Endothelial cell (in vitro differentiated cells): Measurements from ENCODE around the gene ACTN2. TPM values are rescaled to one million over a fixed set of nuclear protein-coding genes. Genes with fewer than 3 reads are reported as not detected.

ENCODE experiments used
- DNase-seq: peaks from one replicate; pipeline ENCODE4 v3.0.0; 2021; ENCODE audit warnings: low spot score
- H3K27ac Mint-ChIP-seq: one replicate; pipeline ENCODE4 v1.8.0; 2021; ENCODE audit warnings: mixed read lengths, inconsistent platforms; ENCODE audit not compliant: unreplicated experiment
- H3K27me3 Mint-ChIP-seq: one replicate; pipeline ENCODE4 v1.8.0; 2021; ENCODE audit warnings: mild to moderate bottlenecking, moderate library complexity, mixed read lengths, inconsistent platforms; ENCODE audit not compliant: unreplicated experiment
- H3K36me3 Mint-ChIP-seq: one replicate; pipeline ENCODE4 v1.8.0; 2021; ENCODE audit warnings: mild to moderate bottlenecking, low read depth, mixed read lengths, inconsistent platforms; ENCODE audit not compliant: unreplicated experiment
- H3K4me1 Mint-ChIP-seq: one replicate; pipeline ENCODE4 v1.8.0; 2021; ENCODE audit warnings: mild to moderate bottlenecking, mixed read lengths, inconsistent platforms; ENCODE audit not compliant: unreplicated experiment
- H3K4me3 Mint-ChIP-seq: one replicate; pipeline ENCODE4 v1.8.0; 2021; ENCODE audit warnings: mild to moderate bottlenecking, mixed read lengths, inconsistent platforms; ENCODE audit not compliant: unreplicated experiment
- H3K9me3 Mint-ChIP-seq: one replicate; pipeline ENCODE4 v1.8.0; 2021; ENCODE audit warnings: mixed read lengths, inconsistent platforms; ENCODE audit not compliant: unreplicated experiment
- CTCF ChIP-seq: fragments of 200-600 bp; sonication (generic); IDR thresholded peaks from one replicate; pipeline ENCODE4 v1.5.0; 2021; ENCODE audit warnings: antibody characterized with exemption; ENCODE audit not compliant: unreplicated experiment
- total RNA-seq: library from RNA; stranded (reverse); fragmentation: NEBNext Ultra II Directional; extraction: Animal tissue kit (Norgen Biotek cat#: 25700); gene quantifications from one replicate; pipeline ENCODE4 v1.2.1, GENCODE V29; 2021; ENCODE audit not compliant: unreplicated experiment

Gene ACTN2
- total RNA-seq, 1 donor from 2014 or later: 0.21 TPM

GRCh38 chr1:236761397-236762132 is 75.3 kb downstream of the ACTN2 start:
- H3K4me3 Mint-ChIP-seq: no peak overlapping the region
- no peaks in the 10 kb centered on the region for H3K9me3 Mint-ChIP-seq
- H3K36me3 Mint-ChIP-seq: no peaks in the 10 kb centered on the region
- TF ChIP-seq CTCF: no peak
- no peak for DNase-seq
- H3K4me1 Mint-ChIP-seq: no peaks in the 10 kb centered on the region
- H3K27me3 Mint-ChIP-seq: peaks cover 4% of the 10 kb centered on the region
- H3K27ac Mint-ChIP-seq: no peak overlapping the region

GRCh38 chr1:236762410-236762809 is 76.1 kb downstream of the ACTN2 start:
- no peak for DNase-seq
- Mint-ChIP-seq H3K27me3 (peaks cover 2% of the 10 kb centered on the region), H3K27ac (no peak overlapping the region), H3K4me1 (no peaks in the 10 kb centered on the region), H3K4me3 (no peak overlapping the region), H3K36me3 (no peaks in the 10 kb centered on the region), H3K9me3 (no peaks in the 10 kb centered on the region)
- no peak for TF ChIP-seq CTCF

- H3K27me3 Mint-ChIP-seq: peaks cover 2% of the 10 kb centered on the region
- no peak overlapping the region for H3K4me3 Mint-ChIP-seq
- TF ChIP-seq CTCF: no peak
- no peak for DNase-seq
- H3K36me3 Mint-ChIP-seq: no peaks in the 10 kb centered on the region
- H3K27ac Mint-ChIP-seq: no peak overlapping the region
- H3K9me3 Mint-ChIP-seq: no peaks in the 10 kb centered on the region
- H3K4me1 Mint-ChIP-seq: peaks cover 5% of the 10 kb centered on the region
Observed at GRCh38 chr1:236765831-236766230, 79.5 kb downstream of the ACTN2 start.

- Mint-ChIP-seq H3K4me1 (peaks cover 5% of the 10 kb centered on the region), H3K27ac (no peak overlapping the region), H3K27me3 (peaks cover 2% of the 10 kb centered on the region), H3K4me3 (no peak overlapping the region), H3K36me3 (no peaks in the 10 kb centered on the region), H3K9me3 (no peaks in the 10 kb centered on the region)
- no peak for TF ChIP-seq CTCF
- no peak for DNase-seq
Observed at GRCh38 chr1:236766506-236766905, 80.2 kb downstream of the ACTN2 start.

- H3K9me3 Mint-ChIP-seq: no peaks in the 10 kb centered on the region
- H3K27ac Mint-ChIP-seq: no peak overlapping the region
- peaks cover 5% of the 10 kb centered on the region for H3K4me1 Mint-ChIP-seq
- no peak for TF ChIP-seq CTCF
- H3K27me3 Mint-ChIP-seq: peaks cover 2% of the 10 kb centered on the region
- DNase-seq: no peak
- H3K36me3 Mint-ChIP-seq: no peaks in the 10 kb centered on the region
- H3K4me3 Mint-ChIP-seq: no peak overlapping the region
Observed at GRCh38 chr1:236767276-236767675, 81.0 kb downstream of the ACTN2 start.
